K562 (cell line): ENCODE measurements around the gene LTBP4. TPM values are rescaled to one million over a fixed set of nuclear protein-coding genes. Genes with fewer than 3 reads are reported as not detected.

Source experiments
- BRF1 ChIP-seq: IDR thresholded peaks from 3 replicates; pipeline ENCODE4 v1.6.1; 2011; ENCODE audit warnings: borderline replicate concordance, mild to moderate bottlenecking; ENCODE audit not compliant: insufficient read length; ENCODE audit errors: extremely low read depth
- CHD7 ChIP-seq: fragments of 200-600 bp; sonication (generic); IDR thresholded peaks from one replicate; pipeline ENCODE4 v1.6.1; 2012; ENCODE audit warnings: mild to moderate bottlenecking, low read depth, low read length, inconsistent platforms
- MED1 ChIP-seq: sonication (generic); formaldehyde crosslinking; IDR thresholded peaks from 2 replicates; pipeline ENCODE4 v1.8.1; 2023; ENCODE audit warnings: missing genetic modification reagents, borderline replicate concordance
- RAD21 ChIP-seq, 2 experiments: fragments of 250-450 bp in 1 of 2; fragments of 450-650 bp in 1 of 2; sonication (Bioruptor Pico) in 1 of 2; formaldehyde crosslinking in 1 of 2; IDR thresholded peaks in 1 of 2; conservative IDR thresholded peaks in 1 of 2; 2 replicates each; pipeline versions ENCODE4 v1.4.0 to v1.8.0; 2020 to 2022; ENCODE audit warnings: mild to moderate bottlenecking in 2 of 2, moderate library complexity in 1 of 2
- RAD51 ChIP-seq: fragments of 450-650 bp; IDR thresholded peaks from 2 replicates; pipeline ENCODE4 v1.7.1; 2016; ENCODE audit warnings: low read depth, mild to moderate bottlenecking, borderline replicate concordance
- STAT5A ChIP-seq: IDR thresholded peaks from 2 replicates; pipeline ENCODE4 v1.6.1; 2012; ENCODE audit warnings: low read length, inconsistent platforms, borderline replicate concordance
- SUPT5H ChIP-seq: fragments of 450-650 bp; IDR thresholded peaks from 2 replicates; pipeline ENCODE4 v1.6.1; 2016
- TCF3 ChIP-seq: sonication (generic); formaldehyde crosslinking; IDR thresholded peaks from 2 replicates; pipeline ENCODE4 v1.4.0; 2020; ENCODE audit warnings: mild to moderate bottlenecking, missing genetic modification reagents
- polyA plus RNA-seq, 8 experiments: library from polyadenylated mRNA; depleted of rRNA in 4 of 8; stranded (reverse) in 5 of 8; unstranded in 3 of 8; fragments of >200 nt; fragmentation: Nextera tagmentation in 2 of 8; fragmentation: Illumina TruSeq in 1 of 8; extraction: Ambion mirVana in 2 of 8; extraction: Trizol in 1 of 8; gene quantifications; 2 replicates each; pipeline versions ENCODE4 v1.2.1 to v1.2.3, GENCODE V29; 2011 to 2014; ENCODE audit warnings: inconsistent platforms in 1 of 8, missing spikeins in 1 of 8
- total RNA-seq, 7 experiments: library from RNA; depleted of rRNA in 6 of 7; stranded (reverse); fragments of >200 nt in 6 of 7; fragmentation: Illumina TruSeq in 2 of 7; extraction: Trizol in 2 of 7; gene quantifications; 2 replicates each; pipeline versions ENCODE4 v1.2.1 to v1.2.3, GENCODE V29; 2011 to 2021; ENCODE audit warnings: low replicate concordance in 1 of 7
- TF ChIP-seq, protein P1 (sequence below): fragments of 250-450 bp; sonication (Bioruptor Pico); IDR thresholded peaks from 2 replicates; pipeline ENCODE4 v1.5.0; 2022; ENCODE audit warnings: mild to moderate bottlenecking

Gene LTBP4
- total and polyA plus RNA-seq, 9 of the 15 experiments (the other 6 are each of a cell fraction or from before 2014, with no cell fraction given): 0.35 to 160 (median 31.6) TPM

DNA sequence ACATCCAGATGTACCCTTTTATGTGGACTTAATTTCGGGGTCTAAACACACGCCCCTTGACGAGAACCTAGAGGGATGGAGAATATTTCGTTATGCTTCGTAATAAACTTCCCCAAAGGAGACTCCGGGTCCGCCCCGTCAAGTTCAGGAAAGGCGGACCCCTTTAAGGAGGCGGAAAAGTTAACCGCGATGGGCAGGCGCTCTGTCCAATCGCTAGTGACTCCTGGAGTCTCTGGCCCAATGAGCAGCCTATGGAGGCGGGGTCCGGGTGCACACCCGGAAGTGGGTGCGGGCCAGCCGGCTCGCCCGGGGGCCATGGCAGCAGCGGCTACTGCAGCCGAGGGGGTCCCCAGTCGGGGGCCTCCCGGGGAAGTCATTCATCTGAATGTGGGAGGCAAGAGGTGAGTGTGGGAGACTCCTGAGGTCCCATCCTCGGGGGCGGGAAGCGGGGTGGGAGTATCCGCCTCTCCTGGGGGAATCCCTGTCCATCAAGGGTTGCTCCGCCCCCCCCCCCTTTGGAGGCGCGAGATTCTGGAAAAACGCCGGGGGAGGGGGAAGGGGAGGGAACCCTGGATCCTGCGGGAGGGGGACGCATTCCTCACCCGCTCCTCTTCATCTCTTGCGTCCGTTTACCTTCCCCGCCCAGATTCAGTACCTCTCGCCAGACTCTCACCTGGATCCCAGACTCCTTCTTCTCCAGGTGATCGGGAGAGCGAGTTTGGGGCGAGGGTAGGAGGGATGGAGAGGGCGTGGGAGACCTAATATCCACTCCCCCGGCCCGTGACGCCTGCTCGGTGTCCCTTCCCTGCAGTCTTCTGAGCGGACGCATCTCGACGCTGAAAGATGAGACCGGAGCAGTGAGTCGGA is 24.4 kb upstream of the LTBP4 start, which contains the start of gene SHKBP1 (continued):
- TF ChIP-seq, protein P1, sequence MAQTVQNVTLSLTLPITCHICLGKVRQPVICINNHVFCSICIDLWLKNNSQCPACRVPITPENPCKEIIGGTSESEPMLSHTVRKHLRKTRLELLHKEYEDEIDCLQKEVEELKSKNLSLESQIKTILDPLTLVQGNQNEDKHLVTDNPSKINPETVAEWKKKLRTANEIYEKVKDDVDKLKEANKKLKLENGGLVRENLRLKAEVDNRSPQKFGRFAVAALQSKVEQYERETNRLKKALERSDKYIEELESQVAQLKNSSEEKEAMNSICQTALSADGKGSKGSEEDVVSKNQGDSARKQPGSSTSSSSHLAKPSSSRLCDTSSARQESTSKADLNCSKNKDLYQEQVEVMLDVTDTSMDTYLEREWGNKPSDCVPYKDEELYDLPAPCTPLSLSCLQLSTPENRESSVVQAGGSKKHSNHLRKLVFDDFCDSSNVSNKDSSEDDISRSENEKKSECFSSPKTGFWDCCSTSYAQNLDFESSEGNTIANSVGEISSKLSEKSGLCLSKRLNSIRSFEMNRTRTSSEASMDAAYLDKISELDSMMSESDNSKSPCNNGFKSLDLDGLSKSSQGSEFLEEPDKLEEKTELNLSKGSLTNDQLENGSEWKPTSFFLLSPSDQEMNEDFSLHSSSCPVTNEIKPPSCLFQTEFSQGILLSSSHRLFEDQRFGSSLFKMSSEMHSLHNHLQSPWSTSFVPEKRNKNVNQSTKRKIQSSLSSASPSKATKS (CRISPR knock-in tag): no peak
- TF ChIP-seq RAD21 (CRISPR knock-in tag; conservative IDR thresholded peaks at IDR 0.05 in 1 of 2, IDR thresholded peaks at IDR 0.05 in 1 of 2) (no peak), RAD51 (no peak), BRF1 (no peak), TCF3 (CRISPR knock-in tag) (no peak), STAT5A (no peak), CHD7 (no peak), MED1 (no peak), SUPT5H (peak; percentile 59)
